ENCODE measurements around the gene KLLN. TPM values are rescaled to one million over a fixed set of nuclear protein-coding genes. Genes with fewer than 3 reads are reported as not detected.

The KLLN gene
- total RNA-seq, 4 donors from 2014 or later: 0.62 to 1.3 TPM; not detected in 2

- no peak for TF ChIP-seq POLR2A (IDR thresholded peaks at IDR 0.05)
- TF ChIP-seq CTCF (IDR thresholded peaks at IDR 0.05): no peak
- DNase-seq: no peak
- intact Hi-C loops (cut with DNase I; ENCODE audit: low total_unique reads): no loop called here
- H3K27ac ChIP-seq: peak overlapping the region; percentile 77 to 79
- H3K36me3 ChIP-seq: no peaks in the 10 kb centered on the region
- peak overlapping the region; percentile 80 to 90 for H3K4me3 ChIP-seq
- no peaks in the 10 kb centered on the region for H3K27me3 ChIP-seq
- H3K4me1 ChIP-seq: no peaks in the 10 kb centered on the region
- no peaks in the 10 kb centered on the region for H3K9me3 ChIP-seq
Measured at GRCh38 chr10:87816898-87817608, 46.3 kb downstream of the KLLN start.

GRCh38 chr10:87816163-87816897 lies 47.0 kb downstream of the KLLN start:
- DNase-seq: no peak
- intact Hi-C loops (cut with DNase I; ENCODE audit: low total_unique reads): no loop called here
- Histone ChIP-seq H3K4me1 (no peaks in the 10 kb centered on the region), H3K36me3 (no peaks in the 10 kb centered on the region), H3K4me3 (no peak overlapping the region), H3K27ac (no peak overlapping the region), H3K9me3 (no peaks in the 10 kb centered on the region), H3K27me3 (no peaks in the 10 kb centered on the region)
- TF ChIP-seq CTCF (IDR thresholded peaks at IDR 0.05) (no peak), POLR2A (IDR thresholded peaks at IDR 0.05) (no peak)

Small RNA genes within 50 kb of the gene (small RNA-seq; reads per million reads assigned to genes)
- gene RN7SL78P: not detected

Other genes with a start within 250 kb of the KLLN start
- 10 to 100 TPM; 16.2 to 30.2 (median 22.9) TPM for gene PAPSS2, start 203.7 kb downstream of the KLLN start, total RNA-seq
- gene ATAD1, start 45.3 kb downstream of the KLLN start, total RNA-seq: 10 to 100 TPM; 13.8 to 69.9 (median 31.5) TPM
- 100 to 1,000 TPM in 3 of 4 donors, 10 to 100 TPM in 1; 40.0 to 317 (median 189) TPM for gene PTEN, start 92 bp upstream of the KLLN start, total RNA-seq

Data from uterus (tissue), 4 donors.